Neural cell (in vitro differentiated cells): ENCODE measurements around the gene MYLK. TPM values are rescaled to one million over a fixed set of nuclear protein-coding genes. Genes with fewer than 3 reads are reported as not detected.

Experiments
- polyA plus RNA-seq: library from polyadenylated mRNA; depleted of rRNA; stranded (reverse); fragments of >200 nt; gene quantifications from 2 replicates; pipeline ENCODE4 v1.2.3, GENCODE V29; 2014
- small RNA-seq, 3 experiments: library from RNA; depleted of rRNA; stranded (forward); fragments of <200 nt; gene quantifications; one replicate each; pipeline ENCODE3, GENCODE V24; 2012

MYLK gene
- polyA plus RNA-seq, 1 donor from 2014 or later = 0.43 TPM

Small RNA genes within 50 kb of the gene (small RNA-seq; reads per million reads assigned to genes)
- 0 reads per million in 3 experiments for gene RF00392

Other genes with a start within 250 kb of the MYLK start
- 252 and 266 TPM in 2 replicates for gene CCDC14, start 76.9 kb upstream of the MYLK start, polyA plus RNA-seq
- not detected in 2 replicates for gene ROPN1, start 107.8 kb upstream of the MYLK start, polyA plus RNA-seq
- gene KALRN, start 149.0 kb upstream of the MYLK start, polyA plus RNA-seq = 61.6 and 86.7 TPM in 2 replicates